HG03025 (cell line): ENCODE results near the gene PRAC1.
"Not testable (repeated sequence)": the region's sequence is repeated elsewhere in the genome, so short reads cannot be mapped to it uniquely, and the experiment has no call there.

Source experiments
- ATAC-seq: cut with Tn5 transposase; IDR thresholded peaks from one replicate; pipeline ENCODE4 v1.9.1; 2021; ENCODE audit warnings: mild to moderate bottlenecking, moderate library complexity; ENCODE audit not compliant: unreplicated experiment, low FRiP score

Gene PRAC1

DNA sequence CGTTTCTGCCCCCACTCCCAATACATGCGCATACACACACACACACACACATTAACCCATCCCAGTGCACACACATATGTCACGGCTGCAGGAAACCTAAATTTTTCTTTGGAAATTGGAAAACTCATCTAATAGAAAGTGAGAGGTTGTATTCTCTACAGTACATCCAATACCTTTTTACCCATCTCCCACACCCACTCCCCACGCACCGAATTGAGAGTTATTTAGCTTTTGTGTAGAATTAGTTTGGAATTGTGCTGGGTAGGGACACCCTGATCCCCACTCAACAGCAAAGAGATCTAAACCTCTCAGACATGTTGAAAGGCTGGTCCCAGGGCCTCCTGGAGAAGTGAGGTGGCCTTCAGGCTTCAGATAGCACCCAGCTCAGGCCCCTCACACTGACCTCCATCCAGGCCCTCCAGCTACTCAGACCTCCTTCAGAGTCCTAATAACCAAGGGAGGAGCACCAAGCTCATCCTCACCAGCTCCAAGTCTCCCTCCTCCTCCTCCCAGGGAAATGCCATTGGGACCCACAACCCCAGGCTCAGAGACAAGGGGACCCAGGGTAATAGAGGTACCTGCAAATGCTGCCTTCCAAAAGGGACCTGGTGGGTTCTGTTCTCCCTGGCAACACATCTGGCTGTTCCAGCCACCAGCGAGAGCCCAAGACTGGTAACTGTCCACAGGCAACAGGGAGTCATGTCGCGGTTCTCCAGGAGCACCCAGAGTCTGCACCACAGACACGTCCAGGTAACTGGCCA lies 5.3 kb upstream of the PRAC1 start:
- no peak for ATAC-seq

DNA sequence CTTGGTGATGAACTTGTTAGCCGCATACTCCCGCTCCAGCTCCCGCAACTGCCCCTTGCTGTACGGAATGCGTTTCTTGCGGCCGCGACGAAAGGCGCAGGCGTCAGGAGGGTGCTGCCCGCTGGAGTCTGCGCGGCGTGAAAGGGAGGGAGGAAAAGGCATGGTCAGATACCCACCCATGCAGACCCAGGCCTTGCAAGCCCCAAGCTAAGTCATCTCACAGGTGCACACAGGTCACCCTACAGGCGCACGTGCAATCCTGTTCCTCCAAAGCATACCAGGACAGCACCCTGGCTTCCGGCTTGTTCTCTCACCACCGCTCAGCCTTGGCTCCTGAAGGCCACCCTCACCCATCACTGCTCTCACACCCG lies 4.6 kb upstream of the PRAC1 start:
- no peak for ATAC-seq

DNA sequence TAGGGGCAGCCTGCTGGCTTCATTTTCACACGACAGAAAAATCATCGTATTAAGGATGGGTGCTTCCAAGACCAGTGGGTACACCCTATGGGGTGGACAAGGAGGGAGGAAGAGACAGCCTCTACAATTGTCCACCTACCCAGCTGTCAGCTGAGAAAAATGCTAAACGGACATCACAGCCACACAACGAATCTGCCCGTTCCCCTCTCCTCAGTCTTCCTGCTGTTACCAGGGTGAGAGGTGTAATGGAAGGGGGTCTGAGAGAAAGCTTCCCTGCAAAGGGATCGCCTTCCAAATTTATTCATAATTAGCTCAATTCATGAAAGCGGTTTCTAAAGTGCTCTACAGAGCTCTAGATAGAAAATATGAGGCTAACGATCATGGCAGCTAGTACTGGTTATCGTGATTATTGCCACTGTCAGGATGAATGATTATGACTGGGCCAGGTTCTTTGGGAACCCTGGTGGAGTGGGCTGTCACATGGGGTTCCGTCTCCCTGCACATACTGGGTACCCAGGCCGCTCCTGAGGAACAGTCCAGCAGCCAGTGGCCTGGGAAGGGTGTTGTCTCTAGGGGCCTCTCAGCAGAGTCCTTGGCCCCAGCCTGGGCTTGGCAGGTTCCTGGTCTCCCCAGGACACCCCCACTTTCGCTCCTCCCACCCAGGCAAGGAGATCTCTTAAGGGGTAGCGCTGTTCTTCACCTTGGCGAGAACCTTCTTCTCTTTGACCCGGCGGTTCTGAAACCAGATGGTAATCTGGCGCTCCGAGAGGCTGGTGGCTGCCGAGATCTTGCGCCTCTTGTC lies 4.0 kb upstream of the PRAC1 start:
- ATAC-seq = no peak

DNA sequence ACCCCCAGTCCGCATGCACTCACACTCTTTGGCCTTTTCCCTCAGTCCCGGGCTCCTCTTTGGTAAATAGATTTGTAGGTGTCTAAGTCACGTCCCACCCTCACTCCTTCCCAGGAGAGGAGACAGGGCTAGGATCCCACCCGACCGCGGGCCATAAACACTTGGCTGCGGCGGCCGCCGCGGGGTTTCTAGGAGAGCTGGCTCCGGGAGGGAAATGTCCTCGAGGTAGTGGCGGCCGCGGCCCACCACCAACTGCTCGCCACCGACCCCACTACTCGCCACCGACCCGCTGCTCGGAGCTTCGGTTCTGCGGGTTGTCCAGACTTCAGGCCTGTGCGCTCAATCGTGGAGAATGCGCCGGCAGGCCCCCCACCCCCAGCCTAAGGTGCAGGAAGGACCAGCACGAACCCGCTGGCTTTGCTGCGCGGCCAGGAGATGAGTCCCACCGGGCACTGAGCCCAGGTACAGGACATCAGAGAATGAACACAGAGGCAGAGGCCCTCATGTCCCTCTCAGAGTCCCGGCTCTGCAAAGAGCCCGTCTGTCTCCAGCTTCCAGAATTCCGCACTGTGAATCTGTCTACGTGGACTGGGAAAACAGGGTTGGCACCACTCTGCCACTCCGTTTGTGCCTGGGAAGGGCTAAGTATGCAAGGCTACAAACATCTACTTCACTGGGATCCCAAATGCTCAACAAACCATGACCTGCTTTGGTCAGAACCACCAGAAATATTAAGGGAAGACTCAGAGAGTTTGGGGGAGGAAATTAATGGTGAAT lies 3.2 kb upstream of the PRAC1 start:
- ATAC-seq = no peak

DNA sequence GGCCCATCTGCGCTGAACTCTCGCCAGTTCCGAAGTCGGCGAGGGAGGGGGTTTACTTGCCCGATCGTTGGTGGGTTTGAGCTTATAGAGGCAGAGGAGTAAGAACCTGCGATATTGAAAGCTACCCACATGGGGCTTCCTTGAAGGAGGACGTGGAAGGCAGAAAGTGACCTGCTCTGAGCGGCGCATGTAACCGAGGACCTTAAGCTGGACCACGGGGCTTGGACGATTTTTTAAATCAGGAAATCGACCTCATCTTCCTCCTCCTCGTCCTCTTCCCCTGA lies 2.6 kb upstream of the PRAC1 start:
- ATAC-seq = no peak

DNA sequence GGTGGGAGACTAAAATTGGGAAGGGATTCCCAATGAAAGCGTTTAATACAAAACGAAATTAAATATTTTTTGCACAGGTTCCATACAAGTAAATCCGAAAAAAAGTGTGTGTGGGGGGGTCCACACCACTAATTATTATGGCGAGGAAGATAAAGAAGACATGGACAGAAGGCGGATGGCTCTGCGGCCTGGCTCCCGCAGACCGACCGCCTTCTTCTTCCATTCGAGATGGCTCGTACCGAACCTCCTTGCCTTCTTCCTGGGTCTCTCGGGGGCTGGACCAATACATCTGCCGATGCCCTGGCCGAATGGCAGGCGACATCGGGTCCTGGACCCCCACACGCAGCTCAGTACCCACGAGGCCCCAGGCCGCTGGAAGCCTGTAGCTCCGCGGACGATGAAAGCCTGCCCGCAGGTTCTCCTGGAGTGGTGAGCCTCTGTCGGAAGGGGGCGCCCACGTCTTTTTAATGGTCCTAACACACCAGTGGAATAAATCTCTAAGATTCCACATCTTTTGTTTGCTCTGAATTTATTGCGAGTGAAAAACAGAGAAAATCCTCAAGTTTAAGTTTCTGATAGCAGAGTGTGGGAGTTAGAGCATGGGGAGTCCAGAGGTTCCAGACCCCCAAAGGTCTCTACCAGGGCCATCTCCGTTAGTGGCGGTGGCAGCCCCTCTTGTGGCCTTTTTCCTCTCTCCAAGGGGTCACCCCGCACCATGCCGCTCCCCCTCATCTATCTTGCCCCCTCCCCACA lies 2.1 kb upstream of the PRAC1 start:
- no peak for ATAC-seq

DNA sequence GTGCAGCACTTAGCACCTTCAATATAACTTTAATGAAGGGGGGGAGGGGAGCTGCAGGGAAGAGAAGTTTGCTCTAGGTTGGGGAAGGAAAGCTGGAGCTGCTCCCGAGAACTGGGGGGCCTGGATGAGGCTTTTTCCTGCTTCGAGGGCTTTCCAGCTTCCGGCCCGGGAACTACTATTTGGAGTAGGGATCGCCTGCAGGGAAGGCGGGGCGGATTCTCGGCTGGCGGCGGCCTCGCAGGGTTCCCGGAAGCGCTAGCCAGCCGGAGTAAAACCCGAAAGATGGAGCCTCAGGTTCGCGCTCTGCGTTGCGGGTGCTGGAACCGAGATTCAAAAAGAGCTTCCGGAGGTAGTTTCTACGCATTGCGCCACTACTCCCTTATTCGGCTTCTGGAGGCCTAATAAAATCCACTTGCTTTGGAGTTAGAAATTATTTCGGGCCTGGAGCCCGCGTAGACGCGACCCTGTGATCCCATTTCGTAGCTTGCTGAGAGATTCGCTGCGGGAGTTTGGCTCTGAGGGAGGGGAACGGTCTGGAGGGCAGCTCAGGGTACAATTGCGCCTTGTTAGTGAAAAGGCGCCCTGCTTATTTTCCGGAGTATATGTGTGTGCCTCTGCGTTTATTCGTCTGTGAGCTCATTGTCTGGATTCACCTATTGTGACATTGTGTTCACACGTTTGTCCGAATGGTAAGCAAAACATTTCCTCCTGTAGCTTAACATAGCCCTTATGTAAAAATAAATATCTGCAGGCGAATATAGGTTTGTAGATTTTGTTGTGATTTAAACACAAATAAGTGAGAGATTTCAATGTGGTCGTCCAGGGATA lies 1.3 kb upstream of the PRAC1 start:
- ATAC-seq = no peak

DNA sequence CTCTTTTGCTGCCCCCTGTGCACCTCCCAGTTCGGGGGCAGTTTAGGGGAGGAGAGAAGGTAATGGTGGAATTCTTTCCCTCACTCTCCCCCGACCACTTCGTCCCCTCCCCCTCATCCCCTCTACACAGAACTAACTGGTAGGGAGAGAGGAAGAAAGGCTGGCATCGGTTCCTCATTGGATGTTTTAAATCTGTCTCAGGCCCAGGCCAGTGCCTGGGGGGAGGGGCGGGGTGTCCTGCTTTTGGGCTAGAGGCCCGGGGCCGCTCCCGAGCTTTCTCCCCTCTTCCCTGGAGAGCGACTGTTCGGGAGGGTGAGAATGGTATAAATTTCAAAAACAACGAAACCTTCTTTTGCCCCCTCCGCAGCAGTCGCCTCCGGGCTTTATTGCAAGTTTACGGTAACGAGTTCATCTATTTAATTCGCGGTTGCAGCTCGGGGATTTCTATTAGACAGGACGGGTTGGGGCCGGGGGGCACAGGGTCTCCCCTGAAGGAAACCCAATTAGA lies 651 bp upstream of the PRAC1 start, which contains the start of gene PRAC2:
Gene PRAC2 (plus strand): TSS at position 271 of the 508 bp plus-strand sequence. CDS start 1,226 bp downstream, outside the sequence.
- no peak for ATAC-seq

DNA sequence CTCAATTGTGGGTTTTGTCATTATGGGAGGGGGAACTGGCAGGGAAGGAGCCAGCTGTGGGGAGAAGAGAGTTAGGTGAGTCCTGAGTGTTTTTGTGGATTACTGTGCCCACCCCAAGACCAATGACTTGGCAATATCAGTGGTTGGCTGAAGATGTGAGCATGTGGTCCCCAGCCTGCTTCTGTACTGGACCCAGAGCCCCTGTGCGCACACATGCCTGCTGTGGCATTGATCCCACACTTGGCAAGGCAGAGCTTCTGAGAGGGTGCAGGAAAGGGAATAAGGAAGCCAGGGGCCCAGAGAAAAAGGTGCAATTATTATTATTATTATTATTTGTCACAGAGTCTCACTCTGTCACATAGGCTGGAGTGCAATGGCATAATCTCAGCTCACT lies 1.3 kb downstream of the PRAC1 start:
- no peak for ATAC-seq

DNA sequence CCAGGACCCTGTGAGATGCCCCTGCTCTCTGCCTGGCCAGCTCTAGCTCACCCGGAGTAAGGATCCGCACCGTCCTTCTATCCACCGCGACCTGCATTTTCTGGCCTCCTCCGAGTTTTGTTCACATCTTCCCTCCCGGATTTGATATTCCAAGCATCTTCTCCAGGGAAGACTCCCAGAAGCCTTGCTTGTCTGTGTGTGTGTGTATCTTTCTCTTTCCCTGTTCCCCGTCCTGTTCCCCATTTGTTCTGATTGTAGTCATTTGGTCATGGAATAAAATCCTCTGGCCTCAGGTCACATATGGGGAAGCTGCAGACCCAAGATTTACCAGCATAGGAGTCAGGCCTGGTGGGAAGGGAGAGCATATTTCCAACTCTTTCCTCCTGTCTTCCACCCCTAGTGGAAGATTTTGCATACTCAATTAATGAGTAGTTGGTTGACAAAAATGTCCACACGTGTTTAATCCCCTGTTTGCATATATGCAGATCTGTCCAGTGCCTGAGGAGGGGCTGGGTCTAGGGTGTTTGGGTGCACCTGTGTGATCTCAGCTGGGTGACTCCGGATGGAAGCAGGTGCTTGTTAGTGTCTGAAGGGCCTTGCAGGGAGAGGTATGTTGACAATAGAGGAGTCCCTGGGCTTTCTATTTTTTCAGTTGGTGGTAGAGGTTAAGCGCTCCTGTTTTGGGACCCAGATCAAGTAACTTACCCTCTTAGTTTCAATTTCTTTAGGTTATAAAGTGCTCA lies 1.9 kb downstream of the PRAC1 start:
- ATAC-seq = no peak

DNA sequence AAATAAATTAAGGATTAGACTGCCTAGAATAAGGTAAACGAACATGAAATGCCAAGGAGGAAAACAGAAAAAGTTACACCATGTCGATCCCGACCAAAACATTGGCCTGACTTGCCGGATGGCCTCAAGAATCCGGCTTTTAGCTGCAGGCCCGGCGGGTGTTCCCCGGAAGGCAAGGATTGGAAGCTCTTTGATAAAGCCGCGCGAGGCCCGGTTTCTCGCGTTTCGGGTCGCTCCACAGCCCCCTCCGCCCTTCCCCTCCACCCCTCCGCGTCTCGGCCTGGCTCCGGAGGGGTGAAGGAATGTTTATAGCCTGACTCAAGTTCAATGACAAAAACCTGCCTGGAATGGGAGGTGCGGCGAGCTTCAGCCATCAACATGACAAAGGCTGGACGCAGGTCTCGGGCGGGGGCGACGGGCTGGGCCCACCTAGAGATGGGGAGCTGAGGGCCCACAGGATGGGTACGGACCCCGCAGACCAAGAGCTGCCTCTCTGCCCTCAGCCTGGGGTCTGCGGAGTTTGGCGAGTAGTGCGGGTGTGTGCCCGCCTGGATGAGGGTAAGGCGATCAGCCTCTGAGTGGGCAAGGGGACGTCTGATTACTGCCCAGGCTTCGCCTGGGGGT lies 2.6 kb downstream of the PRAC1 start:
- ATAC-seq = no peak

DNA sequence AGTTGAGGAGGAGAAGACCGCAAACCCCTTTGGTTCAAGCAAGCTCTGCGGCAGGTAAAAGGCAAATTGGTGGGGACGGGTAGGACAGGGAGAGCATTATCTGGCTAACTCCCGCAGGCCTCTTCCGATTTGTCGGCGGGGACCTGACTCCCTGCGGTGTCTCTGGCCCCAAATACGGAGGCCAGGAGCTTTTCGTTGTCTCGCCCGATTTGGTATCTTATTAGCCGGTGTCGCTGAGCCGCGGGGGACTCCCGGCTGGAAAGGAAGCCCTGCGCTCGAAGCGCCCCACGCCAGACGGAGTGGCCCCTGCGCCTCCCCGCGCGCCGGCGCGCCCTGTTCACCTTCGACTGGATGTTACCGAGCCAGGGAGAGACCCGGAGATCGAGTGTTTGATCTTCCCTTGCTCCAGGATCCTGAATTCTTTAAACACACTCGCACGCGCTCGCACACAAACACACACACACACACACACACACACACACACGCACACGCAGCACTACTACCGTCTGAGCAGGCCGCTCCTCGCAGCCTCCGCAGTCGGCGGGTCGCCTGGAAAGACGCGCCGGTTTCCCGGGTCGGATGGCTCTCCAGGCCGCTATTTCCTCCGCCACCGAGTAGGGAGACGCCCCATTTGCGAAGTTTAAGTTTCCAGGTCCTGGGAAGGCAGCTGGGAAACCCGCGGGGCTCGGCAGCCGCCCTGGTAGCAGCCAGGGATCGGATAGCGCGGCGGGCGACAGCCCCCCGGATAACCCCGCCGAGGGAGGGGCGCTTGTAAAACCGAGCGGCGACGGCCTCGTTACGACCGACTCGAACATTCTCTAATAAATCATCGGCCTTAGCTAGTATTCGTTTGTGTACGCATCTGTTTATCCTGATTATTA lies 3.3 kb downstream of the PRAC1 start:
- ATAC-seq = no peak

DNA sequence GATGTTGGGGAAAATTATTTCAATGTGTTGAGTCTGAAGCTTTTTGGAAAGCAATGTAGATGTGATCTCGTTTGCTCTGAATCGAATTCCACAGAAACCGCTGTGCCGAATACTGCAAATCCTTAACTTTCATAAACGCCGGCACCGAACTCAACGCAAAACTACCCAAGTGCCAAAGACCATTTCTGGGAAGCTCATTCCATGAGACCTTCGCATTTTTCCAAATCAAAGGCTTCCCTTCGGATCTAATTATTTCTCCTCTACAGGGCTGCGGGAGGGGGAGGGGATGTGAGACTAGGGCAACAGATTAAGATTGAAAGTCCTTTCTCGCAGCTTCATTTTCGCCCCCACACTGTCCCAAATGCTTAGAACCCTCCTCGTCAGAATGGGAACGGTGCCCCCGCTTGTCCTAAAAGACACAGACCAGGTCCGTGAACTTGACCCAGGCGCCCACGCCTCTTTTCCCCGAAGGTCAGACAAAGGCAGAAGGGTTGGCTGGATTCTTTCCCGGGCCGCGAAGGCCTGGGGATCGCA lies 4.0 kb downstream of the PRAC1 start:
- ATAC-seq = no peak

DNA sequence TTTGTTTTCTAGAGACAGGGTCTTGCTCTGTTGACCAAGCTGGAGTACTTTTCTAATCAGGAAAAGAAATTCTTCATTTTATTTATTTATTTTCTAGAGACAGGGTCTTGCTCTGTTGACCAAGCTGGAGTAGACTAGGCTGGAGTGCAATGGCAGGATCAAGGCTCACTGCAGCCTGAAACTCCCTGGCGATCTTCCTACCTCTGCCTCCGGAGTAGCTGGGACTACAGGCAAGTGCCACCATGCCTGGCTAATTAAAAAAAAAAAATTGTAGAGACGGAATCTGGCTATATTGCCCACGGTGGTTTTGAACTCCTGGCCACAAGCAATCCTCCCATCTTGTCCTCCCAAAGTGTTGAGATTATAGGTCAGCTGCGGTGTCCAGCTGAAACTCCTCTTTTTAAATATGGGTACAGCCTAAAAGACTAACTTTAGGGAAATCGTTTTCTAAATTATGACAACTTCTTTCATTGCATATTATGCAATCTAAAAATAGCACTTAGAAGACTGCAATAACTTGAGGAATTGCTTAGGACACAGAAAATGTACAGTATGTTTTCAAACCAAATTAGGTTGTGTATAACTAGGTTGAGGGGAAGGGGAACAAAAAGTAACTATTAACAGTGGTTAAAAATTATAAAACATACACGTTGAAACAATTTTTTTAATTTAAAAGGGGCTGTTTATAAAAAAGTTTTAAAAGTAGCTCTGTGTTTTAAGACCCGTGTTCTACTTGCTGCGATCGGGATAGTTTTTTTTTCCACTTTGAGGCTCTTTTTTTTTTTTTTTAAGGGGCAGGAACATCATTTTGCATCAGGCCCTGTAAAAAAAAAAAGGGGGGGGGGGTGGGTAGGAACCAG lies 4.7 kb downstream of the PRAC1 start:
- ATAC-seq = no peak

DNA sequence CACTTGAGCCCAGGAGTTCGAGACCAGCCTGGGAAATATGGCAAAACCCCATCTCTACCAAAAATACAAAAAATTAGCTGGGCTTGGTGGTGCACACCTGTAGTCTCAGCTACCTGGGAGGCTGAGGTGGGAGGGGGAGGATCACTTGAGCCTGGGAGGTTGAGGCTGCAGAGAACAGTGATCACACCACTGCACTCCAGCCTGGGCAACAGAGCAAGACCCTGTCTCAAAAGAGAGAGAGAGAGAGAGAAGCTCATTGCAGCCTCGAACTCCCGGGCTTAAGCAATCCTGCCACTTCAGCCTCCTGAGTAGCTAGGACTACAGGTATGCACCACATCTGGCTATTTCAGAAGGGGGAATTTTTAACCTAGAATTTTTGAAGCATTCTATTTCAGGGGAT lies 5.8 kb downstream of the PRAC1 start:
- ATAC-seq = not testable (repeated sequence)
